Measurements from ENCODE around the gene COX14.
"Not testable (repeated sequence)": the region's sequence is repeated elsewhere in the genome, so short reads cannot be mapped to it uniquely, and the experiment has no call there.

The COX14 gene

DNA sequence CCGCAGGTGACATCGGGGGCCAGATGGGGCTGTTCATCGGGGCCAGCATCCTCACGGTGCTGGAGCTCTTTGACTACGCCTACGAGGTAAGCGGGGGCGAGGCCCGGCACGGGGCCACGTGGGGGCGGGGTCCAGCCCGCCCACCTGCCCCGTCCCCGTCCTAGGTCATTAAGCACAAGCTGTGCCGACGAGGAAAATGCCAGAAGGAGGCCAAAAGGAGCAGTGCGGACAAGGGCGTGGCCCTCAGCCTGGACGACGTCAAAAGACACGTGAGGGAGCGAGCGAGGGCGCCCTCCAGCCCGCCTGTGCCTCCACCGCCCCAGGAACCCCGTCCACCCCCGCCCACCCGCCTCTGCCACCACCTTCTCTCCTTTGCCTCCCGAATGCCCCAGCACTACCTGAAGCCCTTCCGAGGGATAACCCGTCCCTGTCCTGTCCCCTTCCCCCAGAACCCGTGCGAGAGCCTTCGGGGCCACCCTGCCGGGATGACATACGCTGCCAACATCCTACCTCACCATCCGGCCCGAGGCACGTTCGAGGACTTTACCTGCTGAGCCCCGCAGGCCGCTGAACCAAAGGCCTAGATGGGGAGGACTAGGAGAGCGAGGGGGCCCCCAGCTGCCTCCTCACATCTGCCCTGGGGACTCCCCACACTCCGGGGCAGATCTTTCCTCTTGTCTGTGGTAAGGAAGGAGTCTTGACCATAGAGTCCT lies 30.8 kb upstream of the COX14 start:
- no peaks in the 10 kb centered on the region for H3K36me3 ChIP-seq (ENCODE audit: control insufficient read depth, insufficient read depth, low read length)
- TF ChIP-seq, protein P1, sequence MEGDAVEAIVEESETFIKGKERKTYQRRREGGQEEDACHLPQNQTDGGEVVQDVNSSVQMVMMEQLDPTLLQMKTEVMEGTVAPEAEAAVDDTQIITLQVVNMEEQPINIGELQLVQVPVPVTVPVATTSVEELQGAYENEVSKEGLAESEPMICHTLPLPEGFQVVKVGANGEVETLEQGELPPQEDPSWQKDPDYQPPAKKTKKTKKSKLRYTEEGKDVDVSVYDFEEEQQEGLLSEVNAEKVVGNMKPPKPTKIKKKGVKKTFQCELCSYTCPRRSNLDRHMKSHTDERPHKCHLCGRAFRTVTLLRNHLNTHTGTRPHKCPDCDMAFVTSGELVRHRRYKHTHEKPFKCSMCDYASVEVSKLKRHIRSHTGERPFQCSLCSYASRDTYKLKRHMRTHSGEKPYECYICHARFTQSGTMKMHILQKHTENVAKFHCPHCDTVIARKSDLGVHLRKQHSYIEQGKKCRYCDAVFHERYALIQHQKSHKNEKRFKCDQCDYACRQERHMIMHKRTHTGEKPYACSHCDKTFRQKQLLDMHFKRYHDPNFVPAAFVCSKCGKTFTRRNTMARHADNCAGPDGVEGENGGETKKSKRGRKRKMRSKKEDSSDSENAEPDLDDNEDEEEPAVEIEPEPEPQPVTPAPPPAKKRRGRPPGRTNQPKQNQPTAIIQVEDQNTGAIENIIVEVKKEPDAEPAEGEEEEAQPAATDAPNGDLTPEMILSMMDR (IDR thresholded peaks at IDR 0.05; ENCODE audit: insufficient read depth, low read length, poor library complexity, severe bottlenecking) = no peak
- DNase-seq (ENCODE audit: extremely low read depth, insufficient read length) = no peak

DNA sequence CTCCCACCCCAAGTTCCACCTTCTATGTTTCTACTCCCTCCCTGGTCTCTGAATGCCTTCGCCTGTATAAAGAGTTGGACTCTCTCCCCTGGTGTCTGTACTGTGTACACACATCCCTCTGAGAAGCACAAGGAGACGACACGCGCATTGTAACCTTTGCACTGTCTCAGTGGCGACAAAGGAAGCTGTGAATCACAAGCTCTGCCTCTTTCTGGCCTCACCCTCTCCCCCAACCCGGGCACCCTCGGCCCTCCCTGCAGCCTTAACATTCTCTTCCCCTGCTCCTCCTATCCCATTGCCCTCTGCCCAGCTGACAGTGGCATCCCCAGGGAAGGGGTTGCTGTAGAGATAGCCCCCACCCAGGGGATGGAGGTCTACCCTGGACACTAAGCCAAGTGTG lies 29.4 kb upstream of the COX14 start:
- Histone ChIP-seq H3K4me3 (replicated peaks; ENCODE audit: low read depth, low read length) (no peak overlapping the region), H3K36me3 (ENCODE audit: control insufficient read depth, insufficient read depth, low read length) (peaks cover 3% of the 10 kb centered on the region), H3K27me3 (replicated peaks; ENCODE audit: control insufficient read depth, insufficient read depth, low read length) (no peaks in the 10 kb centered on the region; the same call in 1 of the 2 replicates)
- no peak for DNase-seq (ENCODE audit: extremely low read depth, insufficient read length)
- TF ChIP-seq, protein P1 (IDR thresholded peaks at IDR 0.05; ENCODE audit: insufficient read depth, low read length, poor library complexity, severe bottlenecking) = no peak

More for the DNA sequence above, 30.8 kb upstream of the COX14 start:
- H3K27me3 ChIP-seq (replicated peaks; ENCODE audit: control insufficient read depth, insufficient read depth, low read length) = no peaks in the 10 kb centered on the region; the same call in 1 of the 2 replicates
- H3K4me3 ChIP-seq (replicated peaks; ENCODE audit: low read depth, low read length) = no peak overlapping the region

DNA sequence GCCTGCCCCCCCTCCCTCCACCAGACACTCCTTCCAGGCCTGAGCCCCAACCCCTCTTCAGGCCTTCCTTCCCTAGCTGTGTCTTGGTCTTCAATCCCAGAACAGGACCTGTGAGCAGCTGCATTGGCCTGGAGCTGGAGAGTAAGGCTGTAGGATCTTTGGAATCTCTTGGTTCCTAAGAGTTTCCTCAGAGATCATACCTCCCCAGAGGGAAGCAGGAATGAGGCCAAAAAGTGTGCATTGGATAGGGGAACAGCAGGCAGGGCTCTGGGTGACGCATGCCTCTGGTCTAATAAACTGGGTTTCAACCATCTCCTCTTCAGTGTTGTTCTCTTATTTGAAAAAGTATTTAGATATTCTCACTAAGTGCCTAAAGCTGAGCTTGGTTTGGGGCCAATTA lies 28.7 kb upstream of the COX14 start:
- no peak for DNase-seq (ENCODE audit: extremely low read depth, insufficient read length)
- H3K27me3 ChIP-seq (replicated peaks; ENCODE audit: control insufficient read depth, insufficient read depth, low read length) = no peaks in the 10 kb centered on the region; the same call in 1 of the 2 replicates
- peaks cover 6% of the 10 kb centered on the region for H3K36me3 ChIP-seq (ENCODE audit: control insufficient read depth, insufficient read depth, low read length)
- H3K4me3 ChIP-seq (replicated peaks; ENCODE audit: low read depth, low read length) = no peak overlapping the region
- TF ChIP-seq, protein P1 (IDR thresholded peaks at IDR 0.05; ENCODE audit: insufficient read depth, low read length, poor library complexity, severe bottlenecking) = no peak

DNA sequence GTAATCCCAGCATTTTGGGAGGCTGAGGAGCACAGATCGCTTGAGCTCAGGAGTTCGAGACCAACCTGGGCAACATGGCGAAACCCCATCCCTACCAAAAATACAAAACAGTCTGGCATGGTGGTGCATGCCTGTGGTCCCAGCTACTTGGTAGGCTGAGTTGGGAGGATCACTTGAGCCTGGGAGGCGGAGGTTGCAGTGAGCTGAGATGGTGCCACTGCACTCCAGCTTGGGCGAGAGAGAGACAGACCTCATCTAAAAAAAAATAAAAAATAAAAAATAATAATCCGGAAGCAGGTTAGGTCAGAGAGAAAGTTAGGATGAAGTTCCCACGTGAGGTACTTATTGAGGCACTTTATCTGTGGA lies 27.6 kb upstream of the COX14 start:
- Histone ChIP-seq H3K4me3 (replicated peaks; ENCODE audit: low read depth, low read length) (peak overlapping the region; percentile 69), H3K36me3 (ENCODE audit: control insufficient read depth, insufficient read depth, low read length) (peaks cover 11% of the 10 kb centered on the region)
- DNase-seq (ENCODE audit: extremely low read depth, insufficient read length); H3K27me3 ChIP-seq (replicated peaks; ENCODE audit: control insufficient read depth, insufficient read depth, low read length): not testable (repeated sequence)

GRCh38 chr12:50084775-50085614 lies 27.0 kb upstream of the COX14 start, which contains the start of gene SMARCD1:
SMARCD1 (plus strand) TSS chr12:50085342; CDS start chr12:50085370, 28 bp downstream.
- DNase-seq (ENCODE audit: extremely low read depth, insufficient read length) = peak; percentile 92
- Histone ChIP-seq H3K4me3 (replicated peaks; ENCODE audit: low read depth, low read length) (peak within 1 kb of the TSS; percentile 69), H3K27me3 (replicated peaks; ENCODE audit: control insufficient read depth, insufficient read depth, low read length) (no peaks in the 10 kb centered on the region; the same call in 1 of the 2 replicates), H3K36me3 (ENCODE audit: control insufficient read depth, insufficient read depth, low read length) (peaks cover 13% of the 10 kb centered on the region)
- TF ChIP-seq, protein P1 (IDR thresholded peaks at IDR 0.05; ENCODE audit: insufficient read depth, low read length, poor library complexity, severe bottlenecking) = peak; percentile 90

GRCh38 chr12:50085615-50086072 lies 26.4 kb upstream of the COX14 start:
- no peak for DNase-seq (ENCODE audit: extremely low read depth, insufficient read length)
- H3K36me3 ChIP-seq (ENCODE audit: control insufficient read depth, insufficient read depth, low read length) = peaks cover 13% of the 10 kb centered on the region
- peak overlapping the region; percentile 69 for H3K4me3 ChIP-seq (replicated peaks; ENCODE audit: low read depth, low read length)
- TF ChIP-seq, protein P1 (IDR thresholded peaks at IDR 0.05; ENCODE audit: insufficient read depth, low read length, poor library complexity, severe bottlenecking) = no peak
- no peaks in the 10 kb centered on the region for H3K27me3 ChIP-seq (replicated peaks; ENCODE audit: control insufficient read depth, insufficient read depth, low read length)

Measured in GM06990 (cell line).